Spleen (tissue), 11 donors: ENCODE measurements around the gene TRAIP. TPM values are rescaled to one million over a fixed set of nuclear protein-coding genes. Genes with fewer than 3 reads are reported as not detected.
"Not testable (repeated sequence)": the region's sequence is repeated elsewhere in the genome, so short reads cannot be mapped to it uniquely, and the experiment has no call there.

Source experiments
- DNase-seq: peaks from one replicate; pipeline ENCODE4 v3.0.0-alpha.2; 2020
- H3K27ac ChIP-seq, 8 donors: fragments of 200-600 bp; sonication (generic) in 7 of 8; 1 replicate in 4 of 8; 2 replicates in 4 of 8; pipeline versions ENCODE4 v1.5.0 to v1.8.0; 2016 to 2021; ENCODE audit warnings: inconsistent platforms in 4 of 8, mild to moderate bottlenecking in 4 of 8, moderate library complexity in 1 of 8
- H3K27me3 ChIP-seq, 7 donors: fragments of 200-600 bp; sonication (generic) in 6 of 7; replicated peaks in 1 of 7; 1 replicate in 4 of 7; 2 replicates in 3 of 7; pipeline versions ENCODE4 v1.5.0 to v1.8.0; 2016 to 2021; ENCODE audit warnings: inconsistent platforms in 3 of 7, mild to moderate bottlenecking in 1 of 7
- H3K36me3 ChIP-seq, 6 donors: fragments of 200-600 bp; sonication (generic) in 5 of 6; 1 replicate in 4 of 6; 2 replicates in 2 of 6; pipeline versions ENCODE4 v1.5.0 to v1.8.0; 2016 to 2021; ENCODE audit warnings: inconsistent platforms in 2 of 6
- H3K4me1 ChIP-seq, 6 donors: fragments of 200-600 bp; sonication (generic) in 5 of 6; 1 replicate in 3 of 6; 2 replicates in 3 of 6; pipeline versions ENCODE4 v1.5.0 to v1.8.0; 2016 to 2021; ENCODE audit warnings: inconsistent platforms in 3 of 6
- H3K4me3 ChIP-seq, 8 donors: fragments of 200-600 bp; sonication (generic) in 7 of 8; 1 replicate in 4 of 8; 2 replicates in 4 of 8; pipeline versions ENCODE4 v1.5.0 to v1.8.0; 2016 to 2021; ENCODE audit warnings: inconsistent platforms in 4 of 8, mild to moderate bottlenecking in 4 of 8, moderate library complexity in 2 of 8
- H3K9me3 ChIP-seq, 8 donors: fragments of 200-600 bp; sonication (generic) in 7 of 8; 1 replicate in 4 of 8; 2 replicates in 4 of 8; pipeline versions ENCODE4 v1.5.0 to v1.8.0; 2016 to 2021; ENCODE audit warnings: inconsistent platforms in 4 of 8
- POLR2A ChIP-seq, 3 donors: fragments of 450-650 bp; IDR thresholded peaks; one replicate each; pipeline ENCODE4 v1.5.1; 2017; ENCODE audit warnings: antibody characterized with exemption in 3 of 3, mild to moderate bottlenecking in 1 of 3
- POLR2AphosphoS5 ChIP-seq, 3 donors: sonication (generic); formaldehyde crosslinking; IDR thresholded peaks; one replicate each; pipeline ENCODE4 v1.5.1; 2017; ENCODE audit warnings: antibody characterized with exemption in 3 of 3
- WGBS, 5 donors: extraction: QIAGEN DNeasy Blood & Tissue Kit in 3 of 5; methylation state at CpG; one replicate each; pipeline versions ENCODE4 v1.1.5 to v1.1.7; 2013 to 2018; 5-methylcytosine and 5-hydroxymethylcytosine counted together
- intact Hi-C: fragments of 100-400 bp; cut with DNase I; formaldehyde crosslinking; loops from one replicate; pipeline ENCODE4 v1.15.0; 2023; ENCODE audit warnings: low total_unique reads
- polyA plus RNA-seq, 3 donors: library from polyadenylated mRNA; stranded (reverse); fragments of 200-250 nt; gene quantifications; one replicate each; pipeline ENCODE4 v1.2.1, GENCODE V29; 2013
- total RNA-seq, 7 donors: library from RNA; depleted of rRNA in 3 of 7; stranded (reverse); fragments of >200 nt in 3 of 7; fragmentation: NEBNext Ultra II Directional in 4 of 7; extraction: Animal tissue kit (Norgen Biotek cat#: 25700) in 4 of 7; gene quantifications; one replicate each; pipeline versions ENCODE4 v1.1.0 to v1.2.1, GENCODE V29; 2016 to 2021
- TF ChIP-seq, protein P1 (sequence below), 11 experiments: fragments of 200-600 bp in 7 of 11; fragments of 450-650 bp in 4 of 11; sonication (generic) in 4 of 11; IDR thresholded peaks in 8 of 11; conservative IDR thresholded peaks in 3 of 11; 1 replicate in 7 of 11; 2 replicates in 4 of 11; pipeline versions ENCODE4 v1.4.0 to v1.8.0; 2016 to 2021; ENCODE audit warnings: antibody characterized with exemption in 11 of 11, inconsistent platforms in 4 of 11, mild to moderate bottlenecking in 1 of 11
- donor health status: healthy with polysubstance abuse.
- donor health status: DM: no; HTN: no; CAD: no; lungs with moderate emphysema.
- donor health status: DM: no; HTN: no; CAD: no.
- donor health status: Bipolar disorder and iron deficiency.
- donor health status: healthy.
- donor health status: DM: no; HTN: no; CAD: no.
- donor health status: DM: yes; HTN: yes; CAD: no.

TRAIP gene
- total and polyA plus RNA-seq, 10 donors, result 2.1 to 4.3 (median 3.3) TPM

- Histone ChIP-seq H3K4me3 (no peak overlapping the region), H3K27me3 (no peaks in the 10 kb centered on the region), H3K4me1 (no peaks in the 10 kb centered on the region), H3K36me3 (peaks cover 0 to 57% (median 0%) of the 10 kb centered on the region in 6 donors), H3K27ac (no peak overlapping the region), H3K9me3 (no peaks in the 10 kb centered on the region)
- TF ChIP-seq POLR2AphosphoS5 (IDR thresholded peaks at IDR 0.05) (no peak), POLR2A (IDR thresholded peaks at IDR 0.05) (no peak)
- TF ChIP-seq, protein P1, sequence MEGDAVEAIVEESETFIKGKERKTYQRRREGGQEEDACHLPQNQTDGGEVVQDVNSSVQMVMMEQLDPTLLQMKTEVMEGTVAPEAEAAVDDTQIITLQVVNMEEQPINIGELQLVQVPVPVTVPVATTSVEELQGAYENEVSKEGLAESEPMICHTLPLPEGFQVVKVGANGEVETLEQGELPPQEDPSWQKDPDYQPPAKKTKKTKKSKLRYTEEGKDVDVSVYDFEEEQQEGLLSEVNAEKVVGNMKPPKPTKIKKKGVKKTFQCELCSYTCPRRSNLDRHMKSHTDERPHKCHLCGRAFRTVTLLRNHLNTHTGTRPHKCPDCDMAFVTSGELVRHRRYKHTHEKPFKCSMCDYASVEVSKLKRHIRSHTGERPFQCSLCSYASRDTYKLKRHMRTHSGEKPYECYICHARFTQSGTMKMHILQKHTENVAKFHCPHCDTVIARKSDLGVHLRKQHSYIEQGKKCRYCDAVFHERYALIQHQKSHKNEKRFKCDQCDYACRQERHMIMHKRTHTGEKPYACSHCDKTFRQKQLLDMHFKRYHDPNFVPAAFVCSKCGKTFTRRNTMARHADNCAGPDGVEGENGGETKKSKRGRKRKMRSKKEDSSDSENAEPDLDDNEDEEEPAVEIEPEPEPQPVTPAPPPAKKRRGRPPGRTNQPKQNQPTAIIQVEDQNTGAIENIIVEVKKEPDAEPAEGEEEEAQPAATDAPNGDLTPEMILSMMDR (IDR thresholded peaks at IDR 0.05 in 8 of 11, conservative IDR thresholded peaks at IDR 0.05 in 3 of 11), result no peak
- intact Hi-C loops, result no loop called here
- DNase-seq, result no peak
- WGBS, 5 donors, result 46 to 82% (median 55%) methylated on average over 3 of the region's 3 CpGs
Observed at GRCh38 chr3:49831341-49831740, 25.0 kb downstream of the TRAIP start.

DNA sequence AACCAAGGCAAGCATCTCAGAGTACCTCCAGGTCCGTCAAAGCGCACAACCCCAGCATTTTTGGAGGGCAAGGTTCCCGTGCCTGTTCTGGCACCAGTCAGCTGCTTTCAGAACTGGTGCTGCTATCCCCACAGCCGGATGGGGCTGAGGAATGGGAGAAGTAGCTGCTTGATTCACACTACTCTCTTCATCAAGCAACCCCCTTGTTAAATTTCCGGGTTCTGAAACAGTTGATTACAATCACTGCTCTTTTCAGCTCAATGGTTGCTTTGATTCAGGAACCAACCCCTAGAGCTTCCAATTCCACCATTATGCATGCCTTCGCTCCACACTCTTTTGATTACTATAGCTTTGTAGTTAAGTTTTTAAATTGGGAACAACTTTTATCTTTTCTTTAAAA, 30.3 kb downstream of the TRAIP start:
- Histone ChIP-seq H3K27ac (no peak overlapping the region), H3K36me3 (peaks cover 0 to 31% (median 0%) of the 10 kb centered on the region in 6 donors), H3K4me1 (no peaks in the 10 kb centered on the region), H3K9me3 (no peaks in the 10 kb centered on the region), H3K4me3 (no peak overlapping the region), H3K27me3 (no peaks in the 10 kb centered on the region)
- no peak for DNase-seq
- 78 to 96% (median 94%) methylated on average over 6 of the region's 6 CpGs for WGBS, 5 donors
- intact Hi-C loops, result no loop called here
- TF ChIP-seq, protein P1 (IDR thresholded peaks at IDR 0.05 in 8 of 11, conservative IDR thresholded peaks at IDR 0.05 in 3 of 11), result no peak
- no peak for TF ChIP-seq POLR2AphosphoS5 (IDR thresholded peaks at IDR 0.05)
- no peak for TF ChIP-seq POLR2A (IDR thresholded peaks at IDR 0.05)

- WGBS, 5 donors, result 70 to 99% (median 89%) methylated on average over 3 of the region's 3 CpGs
- H3K27ac ChIP-seq, H3K27me3 ChIP-seq, H3K36me3 ChIP-seq, H3K9me3 ChIP-seq, intact Hi-C loops, H3K4me3 ChIP-seq, DNase-seq, H3K4me1 ChIP-seq: not testable (repeated sequence)
Observed at GRCh38 chr3:49823131-49823530, 33.2 kb downstream of the TRAIP start.

DNA sequence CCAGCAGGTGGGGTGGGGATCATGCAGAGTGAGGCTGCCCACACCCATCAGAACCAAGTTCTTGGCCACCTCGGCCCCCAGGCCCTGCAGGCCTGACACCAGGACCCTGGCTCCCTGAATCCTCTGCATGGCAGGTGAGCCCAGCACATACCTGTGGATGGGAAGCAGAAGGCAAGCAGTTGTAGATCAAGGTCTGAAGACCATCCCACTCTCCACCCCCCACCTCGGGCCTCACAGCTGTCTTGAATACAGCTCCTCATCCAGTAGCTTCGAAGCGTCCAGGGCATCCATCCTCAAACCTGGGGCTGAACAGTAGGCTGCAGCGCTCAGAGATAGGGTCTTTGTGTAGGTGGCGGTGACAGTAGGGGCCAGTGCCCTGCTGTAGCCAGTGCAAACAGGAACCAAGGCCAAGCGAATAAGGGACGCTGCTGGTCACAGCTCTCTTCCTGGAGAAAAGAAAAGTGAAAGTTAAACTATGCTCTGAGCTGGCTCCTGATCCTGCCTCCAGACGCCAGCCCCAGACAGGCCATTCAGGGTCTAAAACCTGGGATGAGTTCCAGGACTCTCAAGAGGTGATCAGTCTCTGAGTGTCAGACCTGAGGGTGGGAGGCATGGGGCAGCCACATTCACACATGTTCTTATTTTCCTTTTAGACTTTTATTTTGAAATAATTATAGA, 42.7 kb downstream of the TRAIP start, which contains the start of gene UBA7:
Gene UBA7 (minus strand): TSS at position 457 of the 678 bp plus-strand sequence. CDS start 166 bp downstream, at position 291.
- H3K36me3 ChIP-seq, result peaks cover 0 to 42% (median 38%) of the 10 kb centered on the region in 6 donors
- WGBS, 5 donors, result 4 to 11% (median 6%) methylated on average over 9 of the region's 9 CpGs
- H3K4me1 ChIP-seq, result peaks cover 19 to 64% (median 32%) of the 10 kb centered on the region in 6 donors
- peak; percentile 20 to 75 (median 68) for TF ChIP-seq POLR2AphosphoS5 (IDR thresholded peaks at IDR 0.05)
- TF ChIP-seq POLR2A (IDR thresholded peaks at IDR 0.05), result no peak
- TF ChIP-seq, protein P1 (IDR thresholded peaks at IDR 0.05 in 8 of 11, conservative IDR thresholded peaks at IDR 0.05 in 3 of 11), result no peak
- H3K27me3 ChIP-seq, result no peaks in the 10 kb centered on the region
- peak within 1 kb of the TSS; percentile 81 to 93 (median 88) for H3K27ac ChIP-seq
- H3K9me3 ChIP-seq, result no peaks in the 10 kb centered on the region
- peak within 1 kb of the TSS; percentile 32 to 77 (median 54) for H3K4me3 ChIP-seq
- intact Hi-C loops, result no loop called here
- peak; percentile 87 for DNase-seq
